ENCODE measurements around the gene DHRS12. TPM values are rescaled to one million over a fixed set of nuclear protein-coding genes. Genes with fewer than 3 reads are reported as not detected.
A peak's percentile ranks its signal among the peaks of the same experiment; 100 is the strongest.

Gene DHRS12
- total RNA-seq, 1 donor from 2014 or later: 17.3 TPM

GRCh38 chr13:51768378-51768921 lies 35.5 kb downstream of the DHRS12 start:
- Mint-ChIP-seq H3K4me3 (no peak overlapping the region), H3K36me3 (peaks cover 4% of the 10 kb centered on the region), H3K27ac (no peak overlapping the region), H3K4me1 (no peaks in the 10 kb centered on the region), H3K9me3 (no peaks in the 10 kb centered on the region), H3K27me3 (ENCODE audit: low read depth) (no peaks in the 10 kb centered on the region)
- no peak for DNase-seq (ENCODE audit: low spot score in 2 of 2, unreplicated experiment in 2 of 2)
- no peak for TF ChIP-seq CTCF (IDR thresholded peaks at IDR 0.05; ENCODE audit: unreplicated experiment)

GRCh38 chr13:51767100-51767499 lies 36.9 kb downstream of the DHRS12 start:
- Mint-ChIP-seq H3K4me1 (peaks cover 9% of the 10 kb centered on the region), H3K36me3 (peaks cover 2% of the 10 kb centered on the region), H3K9me3 (no peaks in the 10 kb centered on the region), H3K27me3 (ENCODE audit: low read depth) (no peaks in the 10 kb centered on the region), H3K27ac (no peak overlapping the region), H3K4me3 (no peak overlapping the region)
- TF ChIP-seq CTCF (IDR thresholded peaks at IDR 0.05; ENCODE audit: unreplicated experiment): no peak
- no peak for DNase-seq (ENCODE audit: low spot score in 2 of 2, unreplicated experiment in 2 of 2)

- DNase-seq (ENCODE audit: low spot score in 2 of 2, unreplicated experiment in 2 of 2): no peak
- peaks cover 9% of the 10 kb centered on the region for H3K4me1 Mint-ChIP-seq
- H3K27me3 Mint-ChIP-seq (ENCODE audit: low read depth): no peaks in the 10 kb centered on the region
- no peak overlapping the region for H3K27ac Mint-ChIP-seq
- TF ChIP-seq CTCF (IDR thresholded peaks at IDR 0.05; ENCODE audit: unreplicated experiment): no peak
- H3K4me3 Mint-ChIP-seq: no peak overlapping the region
- H3K36me3 Mint-ChIP-seq: peaks cover 1% of the 10 kb centered on the region
- no peaks in the 10 kb centered on the region for H3K9me3 Mint-ChIP-seq
Observed at GRCh38 chr13:51765142-51765515, 38.8 kb downstream of the DHRS12 start.

GRCh38 chr13:51764184-51765141 lies 39.5 kb downstream of the DHRS12 start:
- Mint-ChIP-seq H3K4me1 (peaks cover 9% of the 10 kb centered on the region), H3K27ac (no peak overlapping the region), H3K4me3 (no peak overlapping the region), H3K9me3 (no peaks in the 10 kb centered on the region), H3K27me3 (ENCODE audit: low read depth) (no peaks in the 10 kb centered on the region), H3K36me3 (peaks cover 1% of the 10 kb centered on the region)
- no peak for DNase-seq (ENCODE audit: low spot score in 2 of 2, unreplicated experiment in 2 of 2)
- no peak for TF ChIP-seq CTCF (IDR thresholded peaks at IDR 0.05; ENCODE audit: unreplicated experiment)

- peaks cover 1% of the 10 kb centered on the region for H3K36me3 Mint-ChIP-seq
- H3K27me3 Mint-ChIP-seq (ENCODE audit: low read depth): no peaks in the 10 kb centered on the region
- H3K27ac Mint-ChIP-seq: peak overlapping the region; percentile 2
- no peak for DNase-seq (ENCODE audit: low spot score in 2 of 2, unreplicated experiment in 2 of 2)
- no peaks in the 10 kb centered on the region for H3K9me3 Mint-ChIP-seq
- no peak for TF ChIP-seq CTCF (IDR thresholded peaks at IDR 0.05; ENCODE audit: unreplicated experiment)
- H3K4me1 Mint-ChIP-seq: peaks cover 9% of the 10 kb centered on the region
- H3K4me3 Mint-ChIP-seq: no peak overlapping the region
Observed at GRCh38 chr13:51763486-51763885, 40.5 kb downstream of the DHRS12 start.

Measured in mesothelial cell of epicardium (in vitro differentiated cells).